HepG2 (cell line): ENCODE measurements around the gene PSMB3. TPM values are rescaled to one million over a fixed set of nuclear protein-coding genes. Genes with fewer than 3 reads are reported as not detected.

Source experiments
- ATAC-seq: fragments of 200-7000 bp; cut with Tn5 transposase; 3 replicates; pipeline ENCODE4 v1.9.1; 2020; ENCODE audit warnings: mild to moderate bottlenecking, moderate library complexity
- BruUV-seq: library from RNA; stranded (reverse); fragments of 400-500 nt; replicated peaks from 2 replicates; lab custom pipeline; 2021; lab: Mats Ljungman, UMichigan
- CTCF ChIA-PET: fragments of 300-600 bp; formaldehyde crosslinking; extraction: SDS; loops from one replicate; lab custom pipeline; 2021; ENCODE audit warnings: low total read pairs, inconsistent platforms, low intra/inter-chr PET ratio; lab: Yijun Ruan, JAX
- POLR2A ChIA-PET: fragments of 350-600 bp; sonication (Branson Sonifier 250); formaldehyde crosslinking; loops from one replicate; lab custom pipeline; 2020; ENCODE audit warnings: antibody characterized with exemption, inconsistent platforms; lab: Yijun Ruan, JAX
- DNase-seq: peaks from one replicate; pipeline ENCODE4 v3.0.0-alpha.2; 2015; ENCODE audit warnings: low spot score
- FAIRE-seq: peaks from 3 replicates; lab custom pipeline; 2011; peaks lifted over from hg19 to GRCh38; lab: Jason Lieb, UNC
- H2AFZ ChIP-seq: one replicate; pipeline ENCODE4 v1.6.1; 2011; ENCODE audit warnings: low read length, inconsistent platforms
- H3K27ac ChIP-seq: fragments of 300-600 bp; 3 replicates; pipeline ENCODE4 v1.8.0; 2011; ENCODE audit warnings: mixed run types, mild to moderate bottlenecking, mixed read lengths, low read length, inconsistent platforms; ENCODE audit not compliant: insufficient read depth; ENCODE audit errors: extremely low read length
- H3K27me3 ChIP-seq, 2 experiments: fragments of 200-600 bp in 1 of 2; 2 replicates in 1 of 2; 3 replicates in 1 of 2; pipeline versions ENCODE4 v1.6.0 to v1.8.0; 2011; ENCODE audit warnings: low read length in 2 of 2, mild to moderate bottlenecking in 2 of 2, moderate library complexity in 2 of 2, inconsistent platforms in 1 of 2; ENCODE audit not compliant: insufficient read depth in 2 of 2, control insufficient read depth in 1 of 2
- H3K36me3 ChIP-seq, 2 experiments: fragments of 200-600 bp in 1 of 2; replicated peaks in 1 of 2; 2 replicates in 1 of 2; 3 replicates in 1 of 2; pipeline versions ENCODE4 v1.5.1 to v1.8.0; 2011; ENCODE audit warnings: low read length in 2 of 2, inconsistent platforms in 1 of 2; ENCODE audit not compliant: insufficient read depth in 2 of 2, control insufficient read depth in 1 of 2
- H3K4me1 ChIP-seq: 2 replicates; pipeline ENCODE4 v1.5.1; 2012; ENCODE audit warnings: low read length, inconsistent platforms; ENCODE audit not compliant: insufficient read depth
- H3K4me2 ChIP-seq: 2 replicates; pipeline ENCODE4 v1.6.0; 2011; ENCODE audit warnings: low read depth, low read length, inconsistent platforms
- H3K4me3 ChIP-seq, 3 experiments: fragments of 200-600 bp in 1 of 3; sonication (generic), shearing (Covaris generic) in 1 of 3; replicated peaks in 1 of 3; 2 replicates each; pipeline ENCODE4 v1.5.1; 2011 to 2016; ENCODE audit warnings: low read length in 3 of 3, inconsistent platforms in 2 of 3, low read depth in 2 of 3, mild to moderate bottlenecking in 2 of 3, control low read depth in 1 of 3, mixed read lengths in 1 of 3; ENCODE audit not compliant: insufficient read depth in 1 of 3
- H3K79me2 ChIP-seq: one replicate; pipeline ENCODE4 v1.6.1; 2011; ENCODE audit warnings: low read length, inconsistent platforms; ENCODE audit not compliant: insufficient read depth
- H3K9ac ChIP-seq: 2 replicates; pipeline ENCODE4 v1.6.0; 2011; ENCODE audit warnings: mild to moderate bottlenecking, low read depth, low read length, inconsistent platforms; ENCODE audit not compliant: insufficient read depth
- H3K9me3 ChIP-seq: 2 replicates; pipeline ENCODE4 v1.5.1; 2012; ENCODE audit warnings: mild to moderate bottlenecking, low read length
- H4K20me1 ChIP-seq: 2 replicates; pipeline ENCODE4 v1.6.0; 2011; ENCODE audit warnings: inconsistent platforms, mild to moderate bottlenecking, low read length, moderate library complexity; ENCODE audit not compliant: insufficient read depth
- HNF4A ChIP-seq: sonication (generic); formaldehyde crosslinking; IDR thresholded peaks from 2 replicates; pipeline ENCODE4 v1.4.0; 2020; ENCODE audit warnings: missing genetic modification reagents
- KDM3A ChIP-seq: IDR thresholded peaks from 2 replicates; pipeline ENCODE4 v1.6.1; 2018; ENCODE audit warnings: low read depth, missing compliant biosample characterization
- MED13 ChIP-seq: sonication (generic); formaldehyde crosslinking; IDR thresholded peaks from 2 replicates; pipeline ENCODE4 v1.5.0; 2020; ENCODE audit warnings: missing genetic modification reagents
- WIZ ChIP-seq: sonication (generic); formaldehyde crosslinking; IDR thresholded peaks from 2 replicates; pipeline ENCODE4 v1.5.1; 2020; ENCODE audit warnings: mild to moderate bottlenecking, missing genetic modification reagents
- XBP1 ChIP-seq: sonication (generic); formaldehyde crosslinking; IDR thresholded peaks from 2 replicates; pipeline ENCODE4 v1.5.0; 2020; ENCODE audit warnings: missing genetic modification reagents
- ZNF225 ChIP-seq: sonication (generic); formaldehyde crosslinking; IDR thresholded peaks from 2 replicates; pipeline ENCODE4 v1.4.0; 2020; ENCODE audit warnings: mild to moderate bottlenecking, missing genetic modification reagents
- ZNF253 ChIP-seq: sonication (generic); formaldehyde crosslinking; IDR thresholded peaks from 2 replicates; pipeline ENCODE4 v1.8.0; 2022; ENCODE audit warnings: mild to moderate bottlenecking, missing genetic modification reagents, borderline replicate concordance
- ZNF264 ChIP-seq: sonication (generic); formaldehyde crosslinking; IDR thresholded peaks from 2 replicates; pipeline ENCODE4 v1.4.0; 2020; ENCODE audit warnings: missing genetic modification reagents
- ZNF296 ChIP-seq: sonication (generic); formaldehyde crosslinking; conservative IDR thresholded peaks from 2 replicates; pipeline ENCODE4 v1.5.0; 2020; ENCODE audit warnings: mild to moderate bottlenecking, missing genetic modification reagents
- ZNF354B ChIP-seq: sonication (generic); formaldehyde crosslinking; IDR thresholded peaks from 2 replicates; pipeline ENCODE4 v1.8.0; 2022; ENCODE audit warnings: mild to moderate bottlenecking, missing genetic modification reagents
- ZNF766 ChIP-seq: sonication (generic); formaldehyde crosslinking; IDR thresholded peaks from 2 replicates; pipeline ENCODE4 v1.5.0; 2020; ENCODE audit warnings: missing genetic modification reagents, borderline replicate concordance
- ZNF788 ChIP-seq: sonication (generic); formaldehyde crosslinking; IDR thresholded peaks from 2 replicates; pipeline ENCODE4 v1.5.0; 2020; ENCODE audit warnings: mild to moderate bottlenecking, missing genetic modification reagents, borderline replicate concordance
- WGBS: methylation state at CpG from one replicate; pipeline ENCODE4 v1.1.6; 2017; ENCODE audit warnings: low lambda C conversion rate; 5-methylcytosine and 5-hydroxymethylcytosine counted together
- in situ Hi-C: cut with HindIII; loops from 2 replicates; pipeline ENCODE4 v1.10.0; 2017; ENCODE audit warnings: low pct_unique_long_range_greater_than_20kb; ENCODE audit not compliant: extremely low pct_ligation_motif_present
- intact Hi-C: fragments of 100-400 bp; cut with micrococcal nuclease; formaldehyde crosslinking; loops from one replicate; pipeline ENCODE4 v1.10.0; 2022; ENCODE audit not compliant: unreplicated experiment
- polyA plus RNA-seq, 8 experiments: library from polyadenylated mRNA; depleted of rRNA in 3 of 8; stranded (reverse) in 7 of 8; unstranded in 1 of 8; fragments of >200 nt; fragmentation: Illumina TruSeq in 4 of 8; extraction: Trizol in 4 of 8; gene quantifications; 2 replicates each; pipeline versions ENCODE4 v1.2.1 to v1.2.3, GENCODE V29; 2011 to 2016; ENCODE audit warnings: low read depth in 4 of 8, missing spikeins in 1 of 8, mixed read lengths in 1 of 8; ENCODE audit not compliant: insufficient read depth in 1 of 8
- total RNA-seq, 5 experiments: library from RNA; depleted of rRNA; stranded (reverse); fragments of >200 nt; fragmentation: Illumina TruSeq; extraction: Trizol; gene quantifications; 2 replicates each; pipeline ENCODE4 v1.2.3, GENCODE V29; 2016; ENCODE audit warnings: low read depth in 1 of 5
- TF ChIP-seq, protein P1 (sequence below): sonication (generic); formaldehyde crosslinking; IDR thresholded peaks from 2 replicates; pipeline ENCODE4 v1.4.0; 2020; ENCODE audit warnings: mild to moderate bottlenecking, missing genetic modification reagents
- TF ChIP-seq, protein P2 (sequence below): sonication (generic); formaldehyde crosslinking; IDR thresholded peaks from 2 replicates; pipeline ENCODE4 v1.8.0; 2022; ENCODE audit warnings: mild to moderate bottlenecking, missing genetic modification reagents
- TF ChIP-seq, protein P3 (sequence below): sonication (generic); formaldehyde crosslinking; IDR thresholded peaks from 2 replicates; pipeline ENCODE4 v1.5.0; 2020; ENCODE audit warnings: missing genetic modification reagents, mild to moderate bottlenecking, borderline replicate concordance

The PSMB3 gene
- total and polyA plus RNA-seq, 2 of the 13 experiments (the other 11 are each of a cell fraction or from before 2014, with no cell fraction given): 366 to 517 TPM

DNA sequence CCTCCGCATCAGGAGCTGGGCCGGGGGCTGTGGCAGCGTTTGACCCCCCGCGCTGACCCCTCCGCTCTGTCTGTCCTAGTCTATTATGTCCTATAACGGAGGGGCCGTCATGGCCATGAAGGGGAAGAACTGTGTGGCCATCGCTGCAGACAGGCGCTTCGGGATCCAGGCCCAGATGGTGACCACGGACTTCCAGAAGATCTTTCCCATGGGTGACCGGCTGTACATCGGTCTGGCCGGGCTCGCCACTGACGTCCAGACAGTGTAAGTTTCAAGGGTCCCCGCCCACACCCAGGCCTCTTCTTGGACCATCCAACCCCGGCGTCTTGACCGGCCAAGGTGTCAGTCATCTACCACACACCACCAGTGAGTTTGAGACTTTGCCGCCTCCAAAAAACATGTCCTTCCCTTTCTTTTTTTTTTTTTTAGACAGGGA, 548 bp downstream of the PSMB3 start:
- DNase-seq (no peak), FAIRE-seq (no peak), ATAC-seq (peak; percentile 0; the same call in 2 of the 3 replicates)
- peaks cover 20% of the 10 kb centered on the region for H3K79me2 ChIP-seq
- in situ Hi-C loops (loop anchor here (25.0 kb wide), 1 partner anchor 409 kb away; the partner anchor contains the start of genes ARL5C and PLXDC1), intact Hi-C loops (loop anchor here (2.0 to 5.0 kb wide), 3 partner anchors 48 to 1354 kb away; no protein-coding TSS in a partner anchor)
- ChIA-PET CTCF (no interaction called here), POLR2A (interaction anchor here (1.0 to 1.6 kb wide), 2 partner anchors 46 to 100 kb away, joined by 4 to 11 read pairs; partner anchors contain the start of genes PIP4K2B and RPL23)
- H3K4me3 ChIP-seq: peak overlapping the region; percentile 72 to 86 (median 84)
- H3K9ac ChIP-seq: peak overlapping the region; percentile 93
- no peak overlapping the region for H2AFZ ChIP-seq
- H3K4me1 ChIP-seq: peaks cover 30% of the 10 kb centered on the region
- H3K36me3 ChIP-seq: peaks cover 11 to 28% of the 10 kb centered on the region in 2 experiments
- H3K27me3 ChIP-seq: no peaks in the 10 kb centered on the region; a peak in 1 of 5 replicates
- BruUV-seq: TSS peak; percentile 84
- WGBS: 1% methylated on average over 15 of the region's 22 CpGs
- no peaks in the 10 kb centered on the region for H4K20me1 ChIP-seq
- H3K9me3 ChIP-seq: no peaks in the 10 kb centered on the region
- H3K27ac ChIP-seq: peak overlapping the region; percentile 81
- H3K4me2 ChIP-seq: peak overlapping the region; percentile 91
- TF ChIP-seq KDM3A (0 out of 2 replicates have a peak, but pooled peaks have one; percentile 7), ZNF354B (CRISPR knock-in tag) (0 out of 2 replicates have a peak, but pooled peaks have one; percentile 12), MED13 (CRISPR knock-in tag) (no peak), XBP1 (CRISPR knock-in tag) (no peak), HNF4A (CRISPR knock-in tag) (no peak), WIZ (CRISPR knock-in tag) (0 out of 2 replicates have a peak, but pooled peaks have one; percentile 66), ZNF788 (CRISPR knock-in tag) (no peak), ZNF296 (0 out of 2 replicates have a peak, but pooled peaks have one; percentile 8), ZNF253 (CRISPR knock-in tag) (no peak), ZNF766 (CRISPR knock-in tag) (0 out of 2 replicates have a peak, but pooled peaks have one; percentile 2), ZNF264 (no peak), ZNF225 (CRISPR knock-in tag) (0 out of 2 replicates have a peak, but pooled peaks have one; percentile 4)
- TF ChIP-seq, protein P1, sequence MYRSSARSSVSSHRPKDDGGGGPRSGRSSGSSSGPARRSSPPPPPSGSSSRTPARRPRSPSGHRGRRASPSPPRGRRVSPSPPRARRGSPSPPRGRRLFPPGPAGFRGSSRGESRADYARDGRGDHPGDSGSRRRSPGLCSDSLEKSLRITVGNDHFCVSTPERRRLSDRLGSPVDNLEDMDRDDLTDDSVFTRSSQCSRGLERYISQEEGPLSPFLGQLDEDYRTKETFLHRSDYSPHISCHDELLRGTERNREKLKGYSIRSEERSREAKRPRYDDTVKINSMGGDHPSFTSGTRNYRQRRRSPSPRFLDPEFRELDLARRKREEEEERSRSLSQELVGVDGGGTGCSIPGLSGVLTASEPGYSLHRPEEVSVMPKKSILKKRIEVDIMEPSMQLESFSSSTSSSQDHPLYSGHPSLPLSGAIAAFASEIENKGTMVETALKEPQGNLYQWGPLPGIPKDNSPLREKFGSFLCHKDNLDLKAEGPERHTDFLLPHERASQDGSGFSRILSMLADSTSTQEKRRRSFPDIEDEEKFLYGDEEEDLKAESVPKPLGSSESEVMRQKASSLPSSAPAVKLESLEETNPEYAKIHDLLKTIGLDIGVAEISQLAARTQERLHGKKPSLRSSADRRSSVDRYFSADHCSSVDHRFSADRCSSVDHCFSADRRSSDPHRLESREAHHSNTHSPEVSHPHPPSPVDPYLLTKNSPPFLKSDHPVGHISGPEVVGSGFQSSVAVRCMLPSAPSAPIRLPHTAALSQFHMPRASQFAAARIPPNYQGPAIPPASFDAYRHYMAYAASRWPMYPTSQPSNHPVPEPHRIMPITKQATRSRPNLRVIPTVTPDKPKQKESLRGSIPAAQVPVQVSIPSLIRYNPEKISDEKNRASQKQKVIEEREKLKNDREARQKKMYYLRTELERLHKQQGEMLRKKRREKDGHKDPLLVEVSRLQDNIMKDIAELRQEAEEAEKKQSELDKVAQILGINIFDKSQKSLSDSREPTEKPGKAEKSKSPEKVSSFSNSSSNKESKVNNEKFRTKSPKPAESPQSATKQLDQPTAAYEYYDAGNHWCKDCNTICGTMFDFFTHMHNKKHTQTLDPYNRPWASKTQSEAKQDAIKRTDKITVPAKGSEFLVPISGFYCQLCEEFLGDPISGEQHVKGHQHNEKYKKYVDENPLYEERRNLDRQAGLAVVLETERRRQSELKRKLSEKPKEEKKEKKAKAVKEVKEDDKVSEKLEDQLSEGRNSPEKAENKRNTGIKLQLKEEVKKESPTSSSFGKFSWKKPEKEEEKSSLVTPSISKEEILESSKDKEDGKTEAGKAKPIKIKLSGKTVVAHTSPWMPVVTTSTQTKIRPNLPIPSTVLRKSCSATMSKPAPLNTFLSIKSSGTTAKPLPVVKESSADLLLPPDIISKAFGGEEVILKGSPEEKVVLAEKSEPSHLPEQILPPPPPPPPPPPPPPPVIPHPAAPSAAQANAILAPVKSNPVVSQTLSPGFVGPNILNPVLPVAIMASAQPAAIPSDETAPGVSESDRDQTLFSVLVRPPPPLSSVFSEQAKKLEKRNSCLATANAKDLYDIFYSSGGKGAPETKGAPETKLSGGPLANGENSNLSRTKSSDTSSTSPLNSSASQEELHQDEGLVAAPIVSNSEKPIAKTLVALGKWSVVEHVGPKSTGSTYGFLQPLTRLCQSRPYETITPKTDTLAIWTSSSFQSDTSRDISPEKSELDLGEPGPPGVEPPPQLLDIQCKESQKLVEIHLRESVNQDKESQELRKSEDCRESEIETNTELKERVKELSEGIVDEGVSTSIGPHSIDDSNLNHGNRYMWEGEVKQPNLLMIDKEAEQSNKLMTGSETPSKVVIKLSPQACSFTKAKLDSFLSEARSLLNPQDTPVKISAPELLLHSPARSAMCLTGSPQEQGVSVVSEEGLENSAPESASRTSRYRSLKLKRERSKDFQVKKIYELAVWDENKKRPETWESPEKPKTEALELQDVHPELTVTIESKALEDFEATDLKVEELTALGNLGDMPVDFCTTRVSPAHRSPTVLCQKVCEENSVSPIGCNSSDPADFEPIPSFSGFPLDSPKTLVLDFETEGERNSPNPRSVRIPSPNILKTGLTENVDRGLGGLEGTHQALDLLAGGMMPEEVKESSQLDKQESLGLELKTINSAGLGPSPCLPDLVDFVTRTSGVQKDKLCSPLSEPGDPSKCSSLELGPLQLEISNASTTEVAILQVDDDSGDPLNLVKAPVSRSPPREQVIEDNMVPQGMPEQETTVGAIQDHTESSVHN (CRISPR knock-in tag): no peak
- TF ChIP-seq, protein P2, sequence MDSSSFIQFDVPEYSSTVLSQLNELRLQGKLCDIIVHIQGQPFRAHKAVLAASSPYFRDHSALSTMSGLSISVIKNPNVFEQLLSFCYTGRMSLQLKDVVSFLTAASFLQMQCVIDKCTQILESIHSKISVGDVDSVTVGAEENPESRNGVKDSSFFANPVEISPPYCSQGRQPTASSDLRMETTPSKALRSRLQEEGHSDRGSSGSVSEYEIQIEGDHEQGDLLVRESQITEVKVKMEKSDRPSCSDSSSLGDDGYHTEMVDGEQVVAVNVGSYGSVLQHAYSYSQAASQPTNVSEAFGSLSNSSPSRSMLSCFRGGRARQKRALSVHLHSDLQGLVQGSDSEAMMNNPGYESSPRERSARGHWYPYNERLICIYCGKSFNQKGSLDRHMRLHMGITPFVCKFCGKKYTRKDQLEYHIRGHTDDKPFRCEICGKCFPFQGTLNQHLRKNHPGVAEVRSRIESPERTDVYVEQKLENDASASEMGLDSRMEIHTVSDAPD: no peak
- TF ChIP-seq, protein P3, sequence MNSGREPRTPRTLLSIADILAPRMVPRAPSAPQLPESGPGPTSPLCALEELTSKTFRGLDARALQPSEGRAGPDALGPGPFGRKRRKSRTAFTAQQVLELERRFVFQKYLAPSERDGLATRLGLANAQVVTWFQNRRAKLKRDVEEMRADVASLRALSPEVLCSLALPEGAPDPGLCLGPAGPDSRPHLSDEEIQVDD (CRISPR knock-in tag): 0 out of 2 replicates have a peak, but pooled peaks have one; percentile 51
